ENCODE measurements around the gene PAIP1.

DNA sequence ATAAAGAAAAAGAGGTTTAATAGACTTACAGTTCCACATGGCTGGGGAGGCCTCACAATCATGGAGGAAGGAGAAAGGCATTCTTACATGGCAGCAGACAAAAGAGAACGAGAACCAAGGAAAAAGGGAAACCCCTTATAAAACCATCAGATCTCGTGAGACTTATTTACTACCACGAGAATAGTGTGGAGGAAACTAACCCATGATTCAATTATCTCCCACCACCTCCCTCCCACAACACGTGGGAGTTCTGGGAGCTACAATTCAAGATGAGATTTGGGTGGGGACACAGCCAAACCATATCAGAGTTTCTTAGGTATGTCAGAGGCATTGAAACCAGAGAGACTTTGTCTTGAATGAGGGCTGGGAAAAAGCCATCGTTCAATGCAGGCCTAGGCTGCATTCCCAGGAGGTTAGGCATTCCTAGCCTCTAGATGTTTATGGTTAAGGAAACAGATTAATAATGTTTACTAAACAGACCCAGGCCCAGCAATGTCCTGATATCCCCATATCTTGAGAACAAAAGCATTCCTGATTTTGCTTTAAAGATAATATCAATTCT lies 7.5 kb upstream of the PAIP1 start:
- TF ChIP-seq, protein P1, sequence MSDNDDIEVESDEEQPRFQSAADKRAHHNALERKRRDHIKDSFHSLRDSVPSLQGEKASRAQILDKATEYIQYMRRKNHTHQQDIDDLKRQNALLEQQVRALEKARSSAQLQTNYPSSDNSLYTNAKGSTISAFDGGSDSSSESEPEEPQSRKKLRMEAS (IDR thresholded peaks at IDR 0.05; ENCODE audit: low read depth, low read length), result no peak
- TF ChIP-seq, protein P2, sequence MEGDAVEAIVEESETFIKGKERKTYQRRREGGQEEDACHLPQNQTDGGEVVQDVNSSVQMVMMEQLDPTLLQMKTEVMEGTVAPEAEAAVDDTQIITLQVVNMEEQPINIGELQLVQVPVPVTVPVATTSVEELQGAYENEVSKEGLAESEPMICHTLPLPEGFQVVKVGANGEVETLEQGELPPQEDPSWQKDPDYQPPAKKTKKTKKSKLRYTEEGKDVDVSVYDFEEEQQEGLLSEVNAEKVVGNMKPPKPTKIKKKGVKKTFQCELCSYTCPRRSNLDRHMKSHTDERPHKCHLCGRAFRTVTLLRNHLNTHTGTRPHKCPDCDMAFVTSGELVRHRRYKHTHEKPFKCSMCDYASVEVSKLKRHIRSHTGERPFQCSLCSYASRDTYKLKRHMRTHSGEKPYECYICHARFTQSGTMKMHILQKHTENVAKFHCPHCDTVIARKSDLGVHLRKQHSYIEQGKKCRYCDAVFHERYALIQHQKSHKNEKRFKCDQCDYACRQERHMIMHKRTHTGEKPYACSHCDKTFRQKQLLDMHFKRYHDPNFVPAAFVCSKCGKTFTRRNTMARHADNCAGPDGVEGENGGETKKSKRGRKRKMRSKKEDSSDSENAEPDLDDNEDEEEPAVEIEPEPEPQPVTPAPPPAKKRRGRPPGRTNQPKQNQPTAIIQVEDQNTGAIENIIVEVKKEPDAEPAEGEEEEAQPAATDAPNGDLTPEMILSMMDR (IDR thresholded peaks at IDR 0.05; ENCODE audit: low read depth, low read length), result no peak
